HG03060 (cell line): Measurements from ENCODE around the gene HRAS.

ENCODE experiments used
- ATAC-seq: cut with Tn5 transposase; IDR thresholded peaks from one replicate; pipeline ENCODE4 v1.9.1; 2021; ENCODE audit warnings: low read depth, moderate number of reproducible peaks; ENCODE audit not compliant: unreplicated experiment

The HRAS gene

DNA sequence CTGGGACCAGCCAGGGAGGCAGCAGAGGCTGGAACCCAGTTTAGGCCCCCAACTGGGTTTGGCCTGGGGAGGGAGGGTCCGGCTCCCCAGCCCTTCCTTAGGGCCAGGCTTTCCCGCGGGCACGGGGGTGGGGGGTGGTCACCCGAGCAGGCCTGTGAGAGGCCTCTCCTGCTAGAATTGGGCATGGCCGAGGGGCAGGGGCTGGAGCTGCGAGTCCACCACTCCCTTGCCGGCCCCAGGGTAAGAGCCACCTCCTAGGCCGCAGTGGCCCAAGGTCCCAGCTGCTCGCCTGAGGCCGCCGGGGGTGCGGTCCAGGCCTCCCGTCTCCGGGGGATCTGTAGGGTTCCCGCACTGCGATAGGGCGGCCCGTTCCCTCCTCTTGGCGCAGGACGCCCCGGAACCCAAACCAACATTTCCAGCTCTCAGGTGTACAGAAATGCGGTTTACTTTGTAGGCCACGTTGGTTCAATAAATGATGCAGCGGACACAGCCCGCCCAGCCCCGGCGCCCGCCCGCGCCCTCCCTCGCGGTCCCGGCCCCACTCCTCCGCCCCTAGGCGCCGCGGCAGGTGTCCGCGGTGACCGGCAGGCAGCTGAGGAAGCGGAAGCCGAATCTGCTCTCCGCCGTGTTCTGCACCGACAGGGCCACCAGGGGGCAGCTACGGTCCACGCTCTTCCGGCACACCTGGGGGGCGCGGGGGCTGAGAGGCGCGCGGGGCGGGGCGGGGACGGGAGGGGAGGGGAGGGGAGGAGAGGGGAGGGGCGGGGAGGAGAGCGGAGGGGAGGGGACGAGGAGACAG is 19.3 kb upstream of the HRAS start:
- no peak for ATAC-seq

- no peak for ATAC-seq
These were observed 18.6 kb upstream of the HRAS start for GRCh38 chr11:553988-554340.

DNA sequence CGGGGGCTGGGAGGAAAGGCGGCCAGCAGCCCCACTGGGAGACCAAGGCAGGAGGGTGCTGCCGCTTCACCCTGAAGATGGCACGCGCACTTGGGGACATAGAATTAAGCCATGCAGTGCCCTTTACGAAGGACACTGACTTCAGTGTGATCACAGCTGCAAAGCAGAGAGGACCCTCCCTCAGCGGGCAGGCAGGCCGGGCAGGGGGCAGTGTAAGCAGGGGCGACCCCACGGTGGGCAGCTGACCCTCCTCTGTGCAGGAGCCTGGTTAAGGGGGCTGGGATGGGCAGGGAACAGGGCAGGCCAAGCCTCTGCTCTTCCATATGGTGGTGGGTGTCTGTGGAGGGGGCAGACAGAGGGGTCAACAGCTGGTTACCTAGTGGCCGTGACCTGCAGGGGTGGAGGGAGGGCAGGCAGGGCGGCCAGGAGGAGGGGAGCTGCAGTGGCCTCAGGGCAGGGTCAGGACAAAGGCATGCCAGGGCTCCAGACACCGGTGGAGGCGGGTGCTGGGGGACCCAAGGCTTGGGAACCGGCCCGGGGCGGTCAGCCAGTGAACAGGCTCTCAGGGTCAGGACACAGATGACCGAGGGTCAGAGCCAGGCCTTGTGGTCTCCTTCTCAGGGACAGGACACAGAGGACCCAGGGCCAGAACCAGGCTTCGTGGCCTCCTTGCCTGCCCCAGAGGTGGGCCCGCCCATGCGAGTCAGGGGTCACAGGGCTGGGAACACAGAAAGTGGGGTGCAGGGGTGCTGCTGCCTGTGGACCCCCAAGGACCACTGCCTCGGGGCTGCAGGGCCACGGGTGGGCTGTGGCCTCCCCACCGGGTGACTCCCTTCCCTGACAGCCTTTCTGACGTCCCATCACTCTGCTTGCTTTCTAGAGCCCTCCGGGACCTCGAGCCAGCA is 18.0 kb upstream of the HRAS start:
- ATAC-seq: no peak

- no peak for ATAC-seq
These were observed 16.2 kb upstream of the HRAS start for GRCh38 chr11:551596-551995.

- no peak for ATAC-seq
These were observed 15.8 kb upstream of the HRAS start for GRCh38 chr11:551131-551530.

DNA sequence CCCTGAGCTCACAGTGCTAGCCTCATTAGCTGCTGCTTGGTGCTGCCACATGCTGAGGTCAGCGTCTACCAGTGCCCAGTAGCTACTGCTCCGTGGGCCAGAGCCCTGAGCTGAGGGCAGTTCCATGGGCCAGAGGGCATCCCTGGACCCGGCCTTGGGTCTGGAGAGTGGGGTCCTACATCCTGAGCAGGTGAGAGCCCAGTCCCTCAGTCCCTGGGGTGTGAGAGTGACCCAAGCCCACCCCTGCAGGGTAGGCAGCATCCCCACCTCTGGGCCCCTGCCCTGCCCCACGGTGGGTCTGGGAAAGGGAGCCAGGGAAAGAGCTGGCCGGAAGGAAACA is 15.3 kb upstream of the HRAS start:
- no peak for ATAC-seq

DNA sequence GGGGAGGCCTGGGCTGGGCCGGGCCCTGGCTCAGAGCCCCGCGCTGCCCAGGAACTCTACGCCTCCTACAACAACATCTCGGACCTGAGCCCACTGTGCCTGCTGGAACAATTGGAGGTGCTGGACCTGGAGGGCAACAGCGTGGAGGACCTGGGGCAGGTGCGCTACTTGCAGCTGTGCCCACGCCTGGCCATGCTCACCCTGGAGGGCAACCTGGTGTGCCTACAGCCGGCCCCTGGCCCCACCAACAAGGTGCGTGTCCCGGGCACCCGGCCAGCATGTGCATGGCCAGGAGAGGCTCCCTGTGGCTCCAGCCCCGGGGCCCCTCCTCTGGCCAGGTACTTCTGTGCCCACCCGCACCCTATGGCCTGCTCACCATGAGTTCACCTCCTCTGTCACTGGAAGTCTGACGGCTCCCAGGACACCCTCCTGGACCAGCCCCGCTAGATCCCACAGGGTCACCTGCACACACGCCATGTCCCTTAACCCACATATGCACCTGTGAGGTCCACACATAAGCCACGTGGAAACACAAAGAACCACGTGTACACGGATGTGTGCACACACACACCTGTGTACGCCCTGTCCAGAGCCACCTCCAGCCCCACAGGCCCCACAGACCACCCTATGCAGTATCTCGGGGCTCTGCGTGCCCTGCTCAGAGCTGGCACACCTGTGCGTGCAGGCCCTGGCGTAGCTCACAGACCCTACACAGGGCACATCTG is 14.8 kb upstream of the HRAS start:
- no peak for ATAC-seq

GRCh38 chr11:548700-549603 is 13.6 kb upstream of the HRAS start:
- no peak for ATAC-seq

- ATAC-seq: no peak
These were observed 9.8 kb upstream of the HRAS start for GRCh38 chr11:545171-545570.

DNA sequence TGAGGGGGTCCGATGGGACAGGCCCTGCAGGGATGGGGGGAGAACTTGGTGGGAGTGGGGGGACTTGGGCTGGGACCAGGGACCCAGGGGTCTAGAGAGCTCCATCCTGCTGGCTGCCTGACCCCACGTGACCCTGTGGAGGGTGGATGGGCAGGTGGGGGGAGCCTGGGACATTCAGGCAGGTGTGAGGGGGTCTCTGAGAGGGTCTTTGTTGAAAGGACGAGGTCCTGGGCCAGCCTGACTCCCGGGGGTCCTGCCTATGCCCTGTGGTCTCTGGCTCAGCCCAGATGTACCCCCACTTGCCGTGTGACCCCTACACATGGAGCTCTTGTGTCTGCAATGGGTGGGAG is 9.4 kb upstream of the HRAS start:
- no peak for ATAC-seq

DNA sequence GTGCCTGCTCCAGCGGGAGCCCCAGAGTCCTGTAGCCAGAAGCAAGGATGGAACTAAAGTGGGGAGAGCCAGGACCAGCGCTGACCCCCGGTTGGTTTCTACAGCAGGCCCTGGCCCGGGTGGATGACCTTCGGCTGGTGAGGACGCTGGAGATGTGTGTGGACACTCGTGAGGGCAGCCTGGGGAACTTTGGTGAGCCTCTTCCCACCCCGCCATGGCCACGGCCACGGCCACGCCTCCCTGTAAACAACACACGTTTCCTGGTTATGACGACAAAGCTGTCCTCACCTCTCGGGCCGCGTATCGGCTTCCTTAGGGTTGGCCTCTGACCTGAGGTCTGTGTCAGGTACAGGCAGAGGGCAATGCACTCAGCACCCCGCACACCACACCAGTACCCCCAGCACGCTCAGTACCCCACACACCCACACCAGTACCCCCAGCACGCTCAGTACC is 6.1 kb upstream of the HRAS start:
- ATAC-seq: no peak

DNA sequence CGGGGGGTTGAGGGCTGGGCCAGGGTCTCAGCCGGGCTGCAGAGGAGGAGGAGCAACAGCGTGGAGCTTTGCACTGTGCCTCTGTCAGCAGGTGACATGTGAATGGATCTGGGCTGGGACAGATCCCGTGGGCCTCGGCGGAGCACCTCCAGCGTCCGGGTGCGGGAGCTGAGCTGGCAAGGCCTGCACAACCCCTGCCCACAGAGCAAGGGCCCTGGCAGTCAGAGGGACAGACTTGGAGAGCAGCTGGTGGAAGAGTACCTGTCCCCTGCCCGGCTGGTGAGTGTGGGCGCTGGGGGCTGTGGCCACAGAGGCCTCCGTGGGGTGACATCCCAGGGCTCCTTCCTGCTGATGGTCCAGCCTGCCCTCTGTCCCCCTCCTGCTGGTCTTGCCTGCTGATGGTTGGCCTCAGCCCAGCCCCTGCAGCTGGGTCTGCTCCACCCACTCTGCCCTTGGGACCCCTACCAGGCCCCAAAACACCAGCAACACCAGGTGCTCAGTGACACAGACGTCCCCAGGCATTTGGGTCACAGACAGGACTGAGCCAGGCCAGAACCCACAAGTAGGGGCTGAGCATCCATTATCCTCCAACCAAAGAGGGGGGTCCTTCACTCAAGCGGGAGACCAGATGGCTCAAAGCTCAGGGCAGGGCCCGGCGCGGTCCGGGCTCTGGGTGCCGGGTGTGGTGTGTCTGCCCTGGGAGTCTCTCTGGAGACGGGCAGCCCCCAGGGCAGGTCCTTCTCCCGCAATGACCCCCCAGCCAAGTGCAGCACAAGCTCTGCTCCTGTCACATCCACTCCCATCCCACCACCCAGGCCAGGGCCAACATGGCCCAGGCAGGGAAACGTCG is 5.4 kb upstream of the HRAS start:
- ATAC-seq: no peak

DNA sequence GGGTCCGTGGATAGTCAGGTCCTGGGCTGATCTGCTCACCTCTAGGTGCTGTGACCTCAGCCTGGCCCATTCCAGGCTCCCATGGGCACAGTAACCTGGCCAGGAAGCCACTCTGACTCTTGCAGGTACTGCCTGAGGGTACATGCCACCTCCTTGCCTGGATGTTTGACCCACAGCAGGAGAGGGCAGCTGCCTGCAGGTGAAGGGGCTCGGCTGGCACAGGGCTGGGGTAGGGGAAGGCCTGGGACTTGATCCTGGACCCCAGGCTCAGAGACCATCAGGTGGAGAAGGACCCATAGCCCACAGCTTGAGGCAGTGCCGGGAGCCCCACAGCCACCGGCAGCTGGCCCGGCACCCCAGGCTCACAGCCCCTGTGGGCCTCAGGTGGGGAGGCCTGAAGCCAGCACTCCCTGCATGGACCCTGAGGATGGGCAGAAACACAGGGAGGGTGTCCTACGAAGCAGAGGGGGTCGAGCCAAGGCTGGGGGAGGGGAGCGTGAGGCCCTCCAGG is 4.7 kb upstream of the HRAS start:
- ATAC-seq: no peak

- no peak for ATAC-seq
These were observed 3.2 kb upstream of the HRAS start for GRCh38 chr11:538431-539051.

DNA sequence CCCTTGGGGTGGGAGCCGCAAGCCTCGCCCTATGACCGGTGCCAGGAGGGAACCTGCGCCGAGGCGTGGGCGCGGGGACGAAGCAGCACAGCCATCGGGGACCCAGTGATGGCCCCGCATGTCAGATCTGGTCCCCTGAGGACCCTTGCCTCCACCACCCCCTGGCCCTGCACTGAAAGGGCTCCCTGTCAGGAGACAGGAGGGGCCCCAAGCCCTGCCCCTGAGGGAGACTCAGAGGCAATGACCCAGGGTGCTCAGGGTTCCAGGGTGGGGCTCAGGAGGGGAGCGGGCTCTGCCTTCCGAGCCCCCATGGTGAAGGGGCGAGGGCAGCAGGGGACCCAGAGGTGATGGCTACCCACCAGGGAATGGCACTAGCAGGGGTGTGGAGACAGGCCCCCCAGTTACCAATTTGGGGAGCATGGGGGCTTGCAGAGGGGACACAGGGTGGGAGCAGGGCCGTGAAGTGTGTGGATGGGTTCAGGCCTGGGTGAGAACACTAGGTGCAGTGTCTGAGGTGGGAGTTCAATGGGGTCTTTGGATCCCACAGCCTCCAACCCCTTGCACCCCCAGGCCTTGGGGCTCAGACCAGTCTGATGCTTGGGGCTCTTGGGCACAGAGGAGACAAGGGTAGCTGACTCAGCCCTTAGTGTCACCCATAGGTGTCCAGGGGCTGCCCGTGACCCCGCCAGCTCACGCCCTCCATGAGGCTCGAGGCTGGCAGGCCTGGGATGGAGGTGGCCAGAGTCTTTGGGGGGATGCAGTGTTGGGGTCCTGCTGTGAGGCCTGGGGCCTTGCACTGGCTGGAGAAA is 2.5 kb upstream of the HRAS start:
- ATAC-seq: no peak

DNA sequence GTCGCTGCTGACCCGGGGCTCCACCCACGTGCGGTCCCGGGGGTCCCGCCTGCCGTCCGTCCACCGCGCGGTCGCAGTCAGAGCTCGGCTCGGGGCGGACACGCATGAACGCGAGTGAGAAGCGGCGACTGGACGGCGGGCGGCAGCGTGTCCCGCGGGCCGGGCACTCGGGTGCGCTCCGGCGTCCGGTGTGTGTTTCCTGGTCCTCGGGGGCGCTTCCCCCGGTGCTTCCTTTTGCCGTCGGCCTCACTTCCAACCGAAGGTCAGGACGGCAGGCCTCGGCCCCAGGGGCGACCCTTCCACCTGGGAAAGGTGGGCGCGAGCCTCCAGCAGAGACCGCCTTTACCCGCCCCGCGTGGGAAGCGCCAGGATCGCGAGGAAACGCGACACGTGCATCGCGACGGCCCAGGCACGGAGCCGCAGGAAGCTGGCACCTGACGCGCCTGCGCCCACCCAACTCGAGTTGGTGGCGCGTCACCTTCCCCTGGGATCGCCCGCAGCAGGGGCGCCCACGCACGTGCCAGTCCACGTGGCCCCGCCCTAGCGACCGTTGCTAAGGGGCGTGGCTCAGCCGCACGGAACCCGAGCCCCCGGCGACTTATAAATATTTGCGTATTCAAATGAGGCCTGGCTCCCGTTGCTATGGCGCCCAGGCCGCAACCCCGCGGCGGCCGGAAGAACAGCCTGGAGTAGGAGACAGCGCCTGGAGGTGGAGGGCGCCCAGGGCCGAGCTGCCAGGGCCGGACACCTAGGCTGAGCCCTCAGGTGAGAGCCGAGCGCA is 1.7 kb upstream of the HRAS start, which contains the start of gene LRRC56:
Gene LRRC56, plus strand, starts transcription at position 687 of the 781 bp plus-strand sequence. CDS start 3,158 bp downstream, outside the sequence.
- peak; percentile 65 for ATAC-seq

DNA sequence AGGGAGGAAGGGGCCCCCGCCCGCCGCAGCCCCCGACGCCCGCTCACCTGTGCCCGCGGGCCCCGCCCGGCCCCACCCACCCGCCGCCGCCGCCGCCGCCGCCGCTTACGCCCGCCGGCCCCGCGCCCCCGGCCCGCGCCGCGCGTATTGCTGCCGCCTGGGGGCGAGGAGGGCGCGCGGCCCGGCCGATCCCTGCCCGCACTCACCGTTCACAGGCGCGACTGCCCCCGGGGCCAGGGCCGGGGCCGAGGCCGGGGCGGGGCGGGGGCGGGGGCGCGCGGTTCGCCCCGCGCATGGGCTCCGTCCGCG is 212 bp downstream of the HRAS start:
- no peak for ATAC-seq
